HEK293 (cell line): Measurements from ENCODE around the gene ZDHHC1.

Experiments used
- BCL11B ChIP-seq: fragments of 450-650 bp; formaldehyde crosslinking; IDR thresholded peaks from 2 replicates; pipeline ENCODE4 v1.5.1; 2016; ENCODE audit warnings: low read depth, missing biosample characterization, missing genetic modification characterization
- IKZF3 ChIP-seq: fragments of 450-650 bp; IDR thresholded peaks from 2 replicates; pipeline ENCODE4 v1.5.0; 2018; ENCODE audit warnings: missing biosample characterization, mild to moderate bottlenecking, missing genetic modification characterization, moderate library complexity
- KLF7 ChIP-seq: fragments of 450-650 bp; formaldehyde crosslinking; IDR thresholded peaks from 2 replicates; pipeline ENCODE4 v1.5.1; 2016; ENCODE audit warnings: missing biosample characterization, missing genetic modification characterization, borderline replicate concordance
- MZF1 ChIP-seq: fragments of 450-650 bp; formaldehyde crosslinking; IDR thresholded peaks from 2 replicates; pipeline ENCODE4 v1.5.1; 2017; ENCODE audit warnings: missing biosample characterization, missing genetic modification characterization, borderline replicate concordance
- RBAK ChIP-seq: fragments of 450-650 bp; formaldehyde crosslinking; IDR thresholded peaks from 2 replicates; pipeline ENCODE4 v1.5.1; 2016; ENCODE audit warnings: missing biosample characterization, missing genetic modification characterization
- REPIN1 ChIP-seq: fragments of 450-650 bp; formaldehyde crosslinking; IDR thresholded peaks from 2 replicates; pipeline ENCODE4 v1.5.1; 2017; ENCODE audit warnings: missing biosample characterization, missing genetic modification characterization, low read depth
- SALL2 ChIP-seq: fragments of 450-650 bp; formaldehyde crosslinking; IDR thresholded peaks from 2 replicates; pipeline ENCODE4 v1.5.0; 2017; ENCODE audit warnings: missing biosample characterization, mild to moderate bottlenecking, missing genetic modification characterization, borderline replicate concordance
- ZBTB20 ChIP-seq: fragments of 450-650 bp; formaldehyde crosslinking; IDR thresholded peaks from 2 replicates; pipeline ENCODE4 v1.5.1; 2016; ENCODE audit warnings: missing biosample characterization, missing genetic modification characterization
- ZFP41 ChIP-seq: fragments of 450-650 bp; formaldehyde crosslinking; IDR thresholded peaks from 2 replicates; pipeline ENCODE4 v1.5.1; 2016; ENCODE audit warnings: missing biosample characterization, missing genetic modification characterization, borderline replicate concordance
- ZNF121 ChIP-seq: fragments of 450-650 bp; formaldehyde crosslinking; IDR thresholded peaks from 2 replicates; pipeline ENCODE4 v1.5.1; 2016; ENCODE audit warnings: missing biosample characterization, missing genetic modification characterization
- ZNF146 ChIP-seq: fragments of 450-650 bp; formaldehyde crosslinking; IDR thresholded peaks from 2 replicates; pipeline ENCODE4 v1.5.1; 2016; ENCODE audit warnings: missing biosample characterization, missing genetic modification characterization
- ZNF16 ChIP-seq: fragments of 450-650 bp; formaldehyde crosslinking; IDR thresholded peaks from 2 replicates; pipeline ENCODE4 v1.5.1; 2016; ENCODE audit warnings: low read depth, missing biosample characterization, missing genetic modification characterization
- ZNF2 ChIP-seq: fragments of 450-650 bp; formaldehyde crosslinking; IDR thresholded peaks from 2 replicates; pipeline ENCODE4 v1.5.1; 2016; ENCODE audit warnings: missing biosample characterization, missing genetic modification characterization
- ZNF202 ChIP-seq: fragments of 450-650 bp; formaldehyde crosslinking; IDR thresholded peaks from 2 replicates; pipeline ENCODE4 v1.5.1; 2016; ENCODE audit warnings: missing biosample characterization, missing genetic modification characterization, borderline replicate concordance
- ZNF354C ChIP-seq: fragments of 450-650 bp; formaldehyde crosslinking; IDR thresholded peaks from 2 replicates; pipeline ENCODE4 v1.5.1; 2016; ENCODE audit warnings: missing biosample characterization, missing genetic modification characterization, low read depth, borderline replicate concordance
- ZNF510 ChIP-seq: fragments of 450-650 bp; formaldehyde crosslinking; IDR thresholded peaks from 2 replicates; pipeline ENCODE4 v1.5.1; 2018; ENCODE audit warnings: mild to moderate bottlenecking, missing genetic modification characterization, missing biosample characterization; ENCODE audit not compliant: insufficient replicate concordance
- ZNF514 ChIP-seq: fragments of 450-650 bp; formaldehyde crosslinking; IDR thresholded peaks from 2 replicates; pipeline ENCODE4 v1.5.1; 2016; ENCODE audit warnings: missing biosample characterization, missing genetic modification characterization
- ZNF529 ChIP-seq: fragments of 450-650 bp; formaldehyde crosslinking; IDR thresholded peaks from 2 replicates; pipeline ENCODE4 v1.5.1; 2017; ENCODE audit warnings: missing genetic modification characterization, missing biosample characterization; ENCODE audit not compliant: insufficient replicate concordance
- ZNF558 ChIP-seq: fragments of 450-650 bp; formaldehyde crosslinking; IDR thresholded peaks from 2 replicates; pipeline ENCODE4 v1.5.1; 2016; ENCODE audit warnings: missing biosample characterization, missing genetic modification characterization
- ZNF585B ChIP-seq: fragments of 450-650 bp; formaldehyde crosslinking; IDR thresholded peaks from 2 replicates; pipeline ENCODE4 v1.5.1; 2016; ENCODE audit warnings: missing biosample characterization, missing genetic modification characterization
- ZNF610 ChIP-seq: fragments of 450-650 bp; formaldehyde crosslinking; IDR thresholded peaks from 2 replicates; pipeline ENCODE4 v1.5.1; 2016; ENCODE audit warnings: missing biosample characterization, missing genetic modification characterization, borderline replicate concordance
- ZNF629 ChIP-seq: fragments of 450-650 bp; formaldehyde crosslinking; IDR thresholded peaks from 2 replicates; pipeline ENCODE4 v1.5.1; 2017; ENCODE audit warnings: missing biosample characterization, missing genetic modification characterization
- ZNF677 ChIP-seq: fragments of 450-650 bp; IDR thresholded peaks from 2 replicates; pipeline ENCODE4 v1.5.0; 2018; ENCODE audit warnings: missing biosample characterization, mild to moderate bottlenecking, missing genetic modification characterization, moderate library complexity
- ZNF785 ChIP-seq: fragments of 450-650 bp; formaldehyde crosslinking; IDR thresholded peaks from 2 replicates; pipeline ENCODE4 v1.5.1; 2016; ENCODE audit warnings: missing biosample characterization, missing genetic modification characterization
- ZSCAN30 ChIP-seq: fragments of 450-650 bp; IDR thresholded peaks from 2 replicates; pipeline ENCODE4 v1.5.1; 2018; ENCODE audit warnings: missing biosample characterization, mild to moderate bottlenecking, missing genetic modification characterization, moderate library complexity
- TF ChIP-seq, protein P1 (sequence below): fragments of 450-650 bp; formaldehyde crosslinking; IDR thresholded peaks from 2 replicates; pipeline ENCODE4 v1.5.1; 2016; ENCODE audit warnings: missing biosample characterization, missing genetic modification characterization
- TF ChIP-seq, protein P2 (sequence below): fragments of 450-650 bp; formaldehyde crosslinking; IDR thresholded peaks from 2 replicates; pipeline ENCODE4 v1.5.1; 2016; ENCODE audit warnings: missing biosample characterization, missing genetic modification characterization, borderline replicate concordance
- TF ChIP-seq, protein P3 (sequence below): fragments of 450-650 bp; formaldehyde crosslinking; conservative IDR thresholded peaks from 2 replicates; pipeline ENCODE4 v1.5.1; 2016; ENCODE audit warnings: low read depth, missing biosample characterization, missing genetic modification characterization
- TF ChIP-seq, protein P4 (sequence below): fragments of 450-650 bp; formaldehyde crosslinking; IDR thresholded peaks from 2 replicates; pipeline ENCODE4 v1.5.1; 2016; ENCODE audit warnings: missing biosample characterization, missing genetic modification characterization
- TF ChIP-seq, protein P5 (sequence below): fragments of 450-650 bp; IDR thresholded peaks from 2 replicates; pipeline ENCODE4 v1.5.1; 2018; ENCODE audit warnings: missing biosample characterization, missing genetic modification characterization

Gene ZDHHC1

DNA sequence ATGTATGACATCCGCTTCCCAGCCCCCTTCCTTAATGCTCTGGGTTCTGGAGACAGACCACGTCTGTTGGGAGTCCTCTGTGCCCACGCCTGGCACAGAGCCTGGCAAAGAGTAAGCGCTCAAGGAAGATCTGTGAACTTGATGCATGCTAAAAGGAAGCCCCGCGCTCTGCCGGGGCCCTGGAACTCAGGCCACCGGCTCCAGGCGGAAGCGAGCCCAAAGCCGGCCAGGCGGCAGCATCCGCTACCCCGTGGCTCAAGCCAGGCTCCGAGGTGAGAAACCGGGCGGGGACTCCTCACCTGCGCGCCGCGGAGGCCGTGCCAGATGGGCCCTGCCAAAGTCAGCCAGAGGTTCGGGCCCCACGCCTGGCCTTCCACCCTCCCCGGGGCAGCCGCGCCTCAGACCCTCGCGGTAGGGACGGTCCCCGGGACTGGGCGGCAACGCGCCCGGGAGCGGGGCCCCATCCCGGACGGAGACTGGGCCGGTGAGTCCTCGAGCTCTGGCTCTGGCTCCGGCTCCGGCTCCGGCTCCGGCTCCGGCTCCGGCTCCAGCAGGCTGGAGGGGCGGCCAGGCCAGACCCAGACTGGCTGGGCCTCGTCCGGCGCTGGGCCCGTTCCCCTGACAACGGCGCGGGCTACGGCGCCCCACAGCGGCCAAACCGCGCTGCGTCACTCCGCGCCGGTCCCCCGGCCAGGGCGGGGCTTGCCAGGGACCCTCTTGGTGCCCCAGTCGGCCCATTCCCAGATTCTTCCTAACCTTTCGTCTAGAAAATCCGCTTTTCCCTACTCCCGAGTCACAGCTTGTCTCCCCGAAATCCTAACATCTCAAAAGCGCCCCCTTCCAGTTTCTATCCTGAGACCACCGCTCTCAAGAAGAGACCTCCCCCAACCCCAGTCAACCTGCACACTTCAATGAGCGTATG is at the start of gene ZDHHC1 (continued):
- TF ChIP-seq ZNF585B (tag by site-specific recombination) (no peak), KLF7 (tag by site-specific recombination) (no peak), ZNF16 (tag by site-specific recombination) (no peak), SALL2 (no peak), BCL11B (tag by site-specific recombination) (no peak), ZBTB20 (tag by site-specific recombination) (peak; percentile 95), ZSCAN30 (tag by site-specific recombination) (peak; percentile 93), ZNF121 (tag by site-specific recombination) (0 out of 2 replicates have a peak, but pooled peaks have one; percentile 29), ZNF529 (tag by site-specific recombination) (no peak), ZNF514 (tag by site-specific recombination) (no peak), RBAK (tag by site-specific recombination) (no peak), MZF1 (no peak), ZNF2 (tag by site-specific recombination) (no peak), ZNF785 (tag by site-specific recombination) (no peak), ZNF354C (tag by site-specific recombination) (no peak), ZNF146 (no peak), ZNF558 (tag by site-specific recombination) (no peak), ZNF202 (tag by site-specific recombination) (no peak), ZNF610 (tag by site-specific recombination) (no peak), REPIN1 (tag by site-specific recombination) (no peak), ZFP41 (tag by site-specific recombination) (no peak), ZNF677 (tag by site-specific recombination) (0 out of 2 replicates have a peak, but pooled peaks have one; percentile 9), ZNF629 (tag by site-specific recombination) (no peak), ZNF510 (tag by site-specific recombination) (no peak), IKZF3 (tag by site-specific recombination) (no peak)
- TF ChIP-seq, protein P1, sequence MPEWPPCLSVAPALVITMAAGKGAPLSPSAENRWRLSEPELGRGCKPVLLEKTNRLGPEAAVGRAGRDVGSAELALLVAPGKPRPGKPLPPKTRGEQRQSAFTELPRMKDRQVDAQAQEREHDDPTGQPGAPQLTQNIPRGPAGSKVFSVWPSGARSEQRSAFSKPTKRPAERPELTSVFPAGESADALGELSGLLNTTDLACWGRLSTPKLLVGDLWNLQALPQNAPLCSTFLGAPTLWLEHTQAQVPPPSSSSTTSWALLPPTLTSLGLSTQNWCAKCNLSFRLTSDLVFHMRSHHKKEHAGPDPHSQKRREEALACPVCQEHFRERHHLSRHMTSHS (tag by site-specific recombination): no peak
- TF ChIP-seq, protein P2, sequence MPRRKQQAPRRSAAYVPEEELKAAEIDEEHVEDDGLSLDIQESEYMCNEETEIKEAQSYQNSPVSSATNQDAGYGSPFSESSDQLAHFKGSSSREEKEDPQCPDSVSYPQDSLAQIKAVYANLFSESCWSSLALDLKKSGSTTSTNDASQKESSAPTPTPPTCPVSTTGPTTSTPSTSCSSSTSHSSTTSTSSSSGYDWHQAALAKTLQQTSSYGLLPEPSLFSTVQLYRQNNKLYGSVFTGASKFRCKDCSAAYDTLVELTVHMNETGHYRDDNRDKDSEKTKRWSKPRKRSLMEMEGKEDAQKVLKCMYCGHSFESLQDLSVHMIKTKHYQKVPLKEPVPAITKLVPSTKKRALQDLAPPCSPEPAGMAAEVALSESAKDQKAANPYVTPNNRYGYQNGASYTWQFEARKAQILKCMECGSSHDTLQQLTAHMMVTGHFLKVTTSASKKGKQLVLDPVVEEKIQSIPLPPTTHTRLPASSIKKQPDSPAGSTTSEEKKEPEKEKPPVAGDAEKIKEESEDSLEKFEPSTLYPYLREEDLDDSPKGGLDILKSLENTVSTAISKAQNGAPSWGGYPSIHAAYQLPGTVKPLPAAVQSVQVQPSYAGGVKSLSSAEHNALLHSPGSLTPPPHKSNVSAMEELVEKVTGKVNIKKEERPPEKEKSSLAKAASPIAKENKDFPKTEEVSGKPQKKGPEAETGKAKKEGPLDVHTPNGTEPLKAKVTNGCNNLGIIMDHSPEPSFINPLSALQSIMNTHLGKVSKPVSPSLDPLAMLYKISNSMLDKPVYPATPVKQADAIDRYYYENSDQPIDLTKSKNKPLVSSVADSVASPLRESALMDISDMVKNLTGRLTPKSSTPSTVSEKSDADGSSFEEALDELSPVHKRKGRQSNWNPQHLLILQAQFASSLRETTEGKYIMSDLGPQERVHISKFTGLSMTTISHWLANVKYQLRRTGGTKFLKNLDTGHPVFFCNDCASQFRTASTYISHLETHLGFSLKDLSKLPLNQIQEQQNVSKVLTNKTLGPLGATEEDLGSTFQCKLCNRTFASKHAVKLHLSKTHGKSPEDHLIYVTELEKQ (tag by site-specific recombination): no peak
- TF ChIP-seq, protein P3, sequence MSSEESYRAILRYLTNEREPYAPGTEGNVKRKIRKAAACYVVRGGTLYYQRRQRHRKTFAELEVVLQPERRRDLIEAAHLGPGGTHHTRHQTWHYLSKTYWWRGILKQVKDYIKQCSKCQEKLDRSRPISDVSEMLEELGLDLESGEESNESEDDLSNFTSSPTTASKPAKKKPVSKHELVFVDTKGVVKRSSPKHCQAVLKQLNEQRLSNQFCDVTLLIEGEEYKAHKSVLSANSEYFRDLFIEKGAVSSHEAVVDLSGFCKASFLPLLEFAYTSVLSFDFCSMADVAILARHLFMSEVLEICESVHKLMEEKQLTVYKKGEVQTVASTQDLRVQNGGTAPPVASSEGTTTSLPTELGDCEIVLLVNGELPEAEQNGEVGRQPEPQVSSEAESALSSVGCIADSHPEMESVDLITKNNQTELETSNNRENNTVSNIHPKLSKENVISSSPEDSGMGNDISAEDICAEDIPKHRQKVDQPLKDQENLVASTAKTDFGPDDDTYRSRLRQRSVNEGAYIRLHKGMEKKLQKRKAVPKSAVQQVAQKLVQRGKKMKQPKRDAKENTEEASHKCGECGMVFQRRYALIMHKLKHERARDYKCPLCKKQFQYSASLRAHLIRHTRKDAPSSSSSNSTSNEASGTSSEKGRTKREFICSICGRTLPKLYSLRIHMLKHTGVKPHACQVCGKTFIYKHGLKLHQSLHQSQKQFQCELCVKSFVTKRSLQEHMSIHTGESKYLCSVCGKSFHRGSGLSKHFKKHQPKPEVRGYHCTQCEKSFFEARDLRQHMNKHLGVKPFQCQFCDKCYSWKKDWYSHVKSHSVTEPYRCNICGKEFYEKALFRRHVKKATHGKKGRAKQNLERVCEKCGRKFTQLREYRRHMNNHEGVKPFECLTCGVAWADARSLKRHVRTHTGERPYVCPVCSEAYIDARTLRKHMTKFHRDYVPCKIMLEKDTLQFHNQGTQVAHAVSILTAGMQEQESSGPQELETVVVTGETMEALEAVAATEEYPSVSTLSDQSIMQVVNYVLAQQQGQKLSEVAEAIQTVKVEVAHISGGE: no peak; the same call in 1 of the 2 replicates
- TF ChIP-seq, protein P4, sequence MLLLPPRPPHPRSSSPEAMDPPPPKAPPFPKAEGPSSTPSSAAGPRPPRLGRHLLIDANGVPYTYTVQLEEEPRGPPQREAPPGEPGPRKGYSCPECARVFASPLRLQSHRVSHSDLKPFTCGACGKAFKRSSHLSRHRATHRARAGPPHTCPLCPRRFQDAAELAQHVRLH: peak; percentile 83
- TF ChIP-seq, protein P5, sequence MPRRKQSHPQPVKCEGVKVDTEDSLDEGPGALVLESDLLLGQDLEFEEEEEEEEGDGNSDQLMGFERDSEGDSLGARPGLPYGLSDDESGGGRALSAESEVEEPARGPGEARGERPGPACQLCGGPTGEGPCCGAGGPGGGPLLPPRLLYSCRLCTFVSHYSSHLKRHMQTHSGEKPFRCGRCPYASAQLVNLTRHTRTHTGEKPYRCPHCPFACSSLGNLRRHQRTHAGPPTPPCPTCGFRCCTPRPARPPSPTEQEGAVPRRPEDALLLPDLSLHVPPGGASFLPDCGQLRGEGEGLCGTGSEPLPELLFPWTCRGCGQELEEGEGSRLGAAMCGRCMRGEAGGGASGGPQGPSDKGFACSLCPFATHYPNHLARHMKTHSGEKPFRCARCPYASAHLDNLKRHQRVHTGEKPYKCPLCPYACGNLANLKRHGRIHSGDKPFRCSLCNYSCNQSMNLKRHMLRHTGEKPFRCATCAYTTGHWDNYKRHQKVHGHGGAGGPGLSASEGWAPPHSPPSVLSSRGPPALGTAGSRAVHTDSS: no peak
